Liver (tissue), 2 donors: Measurements from ENCODE around the gene BFSP2.

Source experiments
- JUND ChIP-seq, 2 donors: IDR thresholded peaks; 2 replicates each; pipeline ENCODE4 v1.6.1; 2016; ENCODE audit warnings: antibody characterized with exemption in 2 of 2
- RXRA ChIP-seq, 2 donors: IDR thresholded peaks; 2 replicates each; pipeline ENCODE4 v1.6.1; 2017 to 2018; ENCODE audit warnings: antibody characterized with exemption in 2 of 2, mild to moderate bottlenecking in 1 of 2
- donor health status: healthy.

- no peak for TF ChIP-seq JUND (IDR thresholded peaks at IDR 0.05)
- TF ChIP-seq RXRA (IDR thresholded peaks at IDR 0.05) = no peak
Observed at GRCh38 chr3:133463347-133463860, 63.5 kb downstream of the BFSP2 start.
